HepG2 (cell line): ENCODE measurements around the gene PRELID1. TPM values are rescaled to one million over a fixed set of nuclear protein-coding genes. Genes with fewer than 3 reads are reported as not detected.

Experiments
- ASH2L ChIP-seq: fragments of 300-600, 200-600 bp; sonication (generic); IDR thresholded peaks from 2 replicates; pipeline ENCODE4 v1.7.0; 2017; ENCODE audit warnings: low read depth, mild to moderate bottlenecking, moderate library complexity, mixed read lengths, low read length; ENCODE audit not compliant: insufficient read length
- CENPT ChIP-seq: sonication (generic); formaldehyde crosslinking; IDR thresholded peaks from 2 replicates; pipeline ENCODE4 v1.8.0; 2022; ENCODE audit warnings: low read depth, mild to moderate bottlenecking, moderate library complexity, missing genetic modification reagents
- CHD4 ChIP-seq: fragments of 200-600 bp; sonication (generic); IDR thresholded peaks from 2 replicates; pipeline ENCODE4 v1.7.0; 2017; ENCODE audit warnings: mild to moderate bottlenecking, low read length, borderline replicate concordance
- ELF4 ChIP-seq: sonication (generic); formaldehyde crosslinking; IDR thresholded peaks from 2 replicates; pipeline ENCODE4 v1.5.0; 2020; ENCODE audit warnings: missing genetic modification reagents, mild to moderate bottlenecking, moderate library complexity, borderline replicate concordance
- GATA4 ChIP-seq: sonication (generic); IDR thresholded peaks from 2 replicates; pipeline ENCODE4 v1.6.1; 2016; ENCODE audit warnings: antibody characterized with exemption, low read depth, borderline replicate concordance
- HES4 ChIP-seq: sonication (generic); formaldehyde crosslinking; IDR thresholded peaks from 2 replicates; pipeline ENCODE4 v1.9.0; 2021; ENCODE audit warnings: mild to moderate bottlenecking, missing genetic modification reagents, borderline replicate concordance
- MIER2 ChIP-seq: IDR thresholded peaks from 2 replicates; pipeline ENCODE4 v1.6.1; 2016; ENCODE audit warnings: missing biosample characterization, missing genetic modification reagents
- RARG ChIP-seq: sonication (generic); formaldehyde crosslinking; IDR thresholded peaks from 2 replicates; pipeline ENCODE4 v1.4.0; 2020; ENCODE audit warnings: low read depth, mild to moderate bottlenecking, missing genetic modification reagents
- ZNF3 ChIP-seq: IDR thresholded peaks from 2 replicates; pipeline ENCODE4 v1.7.0; 2017; ENCODE audit warnings: inconsistent platforms
- ZNF589 ChIP-seq: sonication (generic); formaldehyde crosslinking; conservative IDR thresholded peaks from 2 replicates; pipeline ENCODE4 v1.8.0; 2022; ENCODE audit warnings: mild to moderate bottlenecking, moderate library complexity, missing genetic modification reagents
- ZNF652 ChIP-seq: IDR thresholded peaks from 2 replicates; pipeline ENCODE4 v1.6.1; 2016; ENCODE audit warnings: low read depth, borderline replicate concordance
- ZNF737 ChIP-seq: sonication (generic); formaldehyde crosslinking; IDR thresholded peaks from 2 replicates; pipeline ENCODE4 v1.5.0; 2020; ENCODE audit warnings: missing genetic modification reagents, mild to moderate bottlenecking, borderline replicate concordance
- ZNF773 ChIP-seq: sonication (generic); formaldehyde crosslinking; IDR thresholded peaks from 2 replicates; pipeline ENCODE4 v1.4.0; 2020; ENCODE audit warnings: missing genetic modification reagents, borderline replicate concordance
- polyA plus RNA-seq, 8 experiments: library from polyadenylated mRNA; depleted of rRNA in 3 of 8; stranded (reverse) in 7 of 8; unstranded in 1 of 8; fragments of >200 nt; fragmentation: Illumina TruSeq in 4 of 8; extraction: Trizol in 4 of 8; gene quantifications; 2 replicates each; pipeline versions ENCODE4 v1.2.1 to v1.2.3, GENCODE V29; 2011 to 2016; ENCODE audit warnings: low read depth in 4 of 8, missing spikeins in 1 of 8, mixed read lengths in 1 of 8; ENCODE audit not compliant: insufficient read depth in 1 of 8
- total RNA-seq, 5 experiments: library from RNA; depleted of rRNA; stranded (reverse); fragments of >200 nt; fragmentation: Illumina TruSeq; extraction: Trizol; gene quantifications; 2 replicates each; pipeline ENCODE4 v1.2.3, GENCODE V29; 2016; ENCODE audit warnings: low read depth in 1 of 5
- TF ChIP-seq, protein P1 (sequence below): sonication (generic); formaldehyde crosslinking; conservative IDR thresholded peaks from 2 replicates; pipeline ENCODE4 v1.8.0; 2022; ENCODE audit warnings: mild to moderate bottlenecking, moderate library complexity, missing genetic modification reagents
- TF ChIP-seq, protein P2 (sequence below): sonication (generic); formaldehyde crosslinking; IDR thresholded peaks from 2 replicates; pipeline ENCODE4 v1.4.0; 2020; ENCODE audit warnings: mild to moderate bottlenecking, missing genetic modification reagents
- TF ChIP-seq, protein P3 (sequence below), 2 experiments: fragments of 450-650 bp in 1 of 2; sonication (generic) in 1 of 2; formaldehyde crosslinking in 1 of 2; IDR thresholded peaks; 2 replicates each; pipeline versions ENCODE4 v1.6.1 to v1.8.0; 2016 to 2022; ENCODE audit warnings: antibody characterized with exemption in 1 of 2, mild to moderate bottlenecking in 1 of 2, missing genetic modification reagents in 1 of 2

PRELID1 gene
- total and polyA plus RNA-seq, 2 of the 13 experiments (the other 11 are each of a cell fraction or from before 2014, with no cell fraction given) = 250 to 271 TPM

DNA sequence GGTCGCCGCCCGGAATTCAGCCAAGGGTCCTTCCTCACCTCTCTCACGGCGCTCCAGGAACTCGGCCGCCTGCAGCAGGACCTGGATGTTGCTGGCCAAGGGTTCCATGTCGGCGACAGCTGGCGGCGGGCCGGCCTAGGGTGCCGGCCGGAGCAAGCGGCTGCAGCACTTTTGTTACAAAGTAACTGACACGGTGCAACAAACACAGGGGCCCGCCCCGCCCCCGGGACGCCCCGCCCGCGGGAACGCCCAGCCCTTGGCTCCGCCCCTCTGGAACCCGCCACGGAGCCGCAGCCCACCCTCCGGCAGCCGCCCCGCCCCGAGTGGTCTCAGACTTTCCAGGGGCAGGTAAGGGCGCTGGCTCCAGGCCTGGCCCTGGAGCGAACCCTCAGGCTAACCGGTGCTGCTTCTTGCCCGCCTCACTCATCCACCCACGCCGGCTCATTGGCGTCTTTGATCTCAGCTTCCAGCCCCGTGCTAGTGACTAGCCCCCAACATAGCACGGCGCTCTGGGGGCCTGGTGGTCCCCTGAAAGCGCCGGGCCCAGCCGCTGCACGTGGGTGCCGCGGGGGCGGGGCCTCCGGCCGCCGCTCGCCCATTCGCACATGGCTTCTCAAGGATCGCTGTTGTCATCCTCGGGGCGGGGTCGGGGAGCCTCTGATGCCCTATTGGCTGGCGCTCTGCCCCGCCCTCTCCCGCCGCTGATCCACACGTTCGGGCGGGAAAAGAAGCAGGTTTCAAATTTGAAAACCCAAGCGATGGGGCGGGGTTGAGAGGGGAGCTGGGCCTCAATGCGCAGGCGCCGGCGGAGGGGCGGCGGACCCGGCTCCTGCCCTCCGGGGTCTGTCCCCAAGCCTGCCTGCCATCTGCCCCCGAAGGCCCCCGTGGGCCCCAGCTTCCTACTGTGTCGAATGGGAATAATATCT, 8.4 kb downstream of the PRELID1 start, which contains the start of gene MXD3 (continued):
- TF ChIP-seq, protein P1, sequence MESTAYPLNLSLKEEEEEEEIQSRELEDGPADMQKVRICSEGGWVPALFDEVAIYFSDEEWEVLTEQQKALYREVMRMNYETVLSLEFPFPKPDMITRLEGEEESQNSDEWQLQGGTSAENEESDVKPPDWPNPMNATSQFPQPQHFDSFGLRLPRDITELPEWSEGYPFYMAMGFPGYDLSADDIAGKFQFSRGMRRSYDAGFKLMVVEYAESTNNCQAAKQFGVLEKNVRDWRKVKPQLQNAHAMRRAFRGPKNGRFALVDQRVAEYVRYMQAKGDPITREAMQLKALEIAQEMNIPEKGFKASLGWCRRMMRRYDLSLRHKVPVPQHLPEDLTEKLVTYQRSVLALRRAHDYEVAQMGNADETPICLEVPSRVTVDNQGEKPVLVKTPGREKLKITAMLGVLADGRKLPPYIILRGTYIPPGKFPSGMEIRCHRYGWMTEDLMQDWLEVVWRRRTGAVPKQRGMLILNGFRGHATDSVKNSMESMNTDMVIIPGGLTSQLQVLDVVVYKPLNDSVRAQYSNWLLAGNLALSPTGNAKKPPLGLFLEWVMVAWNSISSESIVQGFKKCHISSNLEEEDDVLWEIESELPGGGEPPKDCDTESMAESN (CRISPR knock-in tag) = peak; percentile 67; the same call in 1 of the 2 replicates
- TF ChIP-seq CENPT (CRISPR knock-in tag) (no peak), ZNF652 (CRISPR knock-in tag) (no peak), ASH2L (peak; percentile 72), MIER2 (CRISPR knock-in tag) (no peak), ZNF3 (CRISPR knock-in tag) (no peak), GATA4 (no peak), ELF4 (no peak), ZNF773 (CRISPR knock-in tag) (peak; percentile 40; the same call in 1 of the 2 replicates), ZNF589 (CRISPR knock-in tag) (0 out of 2 replicates have a peak, but pooled peaks have one; percentile 36), ZNF737 (CRISPR knock-in tag) (no peak), RARG (no peak), CHD4 (no peak), HES4 (CRISPR knock-in tag) (no peak)
- TF ChIP-seq, protein P2, sequence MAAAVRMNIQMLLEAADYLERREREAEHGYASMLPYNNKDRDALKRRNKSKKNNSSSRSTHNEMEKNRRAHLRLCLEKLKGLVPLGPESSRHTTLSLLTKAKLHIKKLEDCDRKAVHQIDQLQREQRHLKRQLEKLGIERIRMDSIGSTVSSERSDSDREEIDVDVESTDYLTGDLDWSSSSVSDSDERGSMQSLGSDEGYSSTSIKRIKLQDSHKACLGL (CRISPR knock-in tag) = peak; percentile 99; the same call in 1 of the 2 replicates
- TF ChIP-seq, protein P3, sequence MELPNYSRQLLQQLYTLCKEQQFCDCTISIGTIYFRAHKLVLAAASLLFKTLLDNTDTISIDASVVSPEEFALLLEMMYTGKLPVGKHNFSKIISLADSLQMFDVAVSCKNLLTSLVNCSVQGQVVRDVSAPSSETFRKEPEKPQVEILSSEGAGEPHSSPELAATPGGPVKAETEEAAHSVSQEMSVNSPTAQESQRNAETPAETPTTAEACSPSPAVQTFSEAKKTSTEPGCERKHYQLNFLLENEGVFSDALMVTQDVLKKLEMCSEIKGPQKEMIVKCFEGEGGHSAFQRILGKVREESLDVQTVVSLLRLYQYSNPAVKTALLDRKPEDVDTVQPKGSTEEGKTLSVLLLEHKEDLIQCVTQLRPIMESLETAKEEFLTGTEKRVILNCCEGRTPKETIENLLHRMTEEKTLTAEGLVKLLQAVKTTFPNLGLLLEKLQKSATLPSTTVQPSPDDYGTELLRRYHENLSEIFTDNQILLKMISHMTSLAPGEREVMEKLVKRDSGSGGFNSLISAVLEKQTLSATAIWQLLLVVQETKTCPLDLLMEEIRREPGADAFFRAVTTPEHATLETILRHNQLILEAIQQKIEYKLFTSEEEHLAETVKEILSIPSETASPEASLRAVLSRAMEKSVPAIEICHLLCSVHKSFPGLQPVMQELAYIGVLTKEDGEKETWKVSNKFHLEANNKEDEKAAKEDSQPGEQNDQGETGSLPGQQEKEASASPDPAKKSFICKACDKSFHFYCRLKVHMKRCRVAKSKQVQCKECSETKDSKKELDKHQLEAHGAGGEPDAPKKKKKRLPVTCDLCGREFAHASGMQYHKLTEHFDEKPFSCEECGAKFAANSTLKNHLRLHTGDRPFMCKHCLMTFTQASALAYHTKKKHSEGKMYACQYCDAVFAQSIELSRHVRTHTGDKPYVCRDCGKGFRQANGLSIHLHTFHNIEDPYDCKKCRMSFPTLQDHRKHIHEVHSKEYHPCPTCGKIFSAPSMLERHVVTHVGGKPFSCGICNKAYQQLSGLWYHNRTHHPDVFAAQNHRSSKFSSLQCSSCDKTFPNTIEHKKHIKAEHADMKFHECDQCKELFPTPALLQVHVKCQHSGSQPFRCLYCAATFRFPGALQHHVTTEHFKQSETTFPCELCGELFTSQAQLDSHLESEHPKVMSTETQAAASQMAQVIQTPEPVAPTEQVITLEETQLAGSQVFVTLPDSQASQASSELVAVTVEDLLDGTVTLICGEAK (IDR thresholded peaks at IDR 0.05) = no peak
- TF ChIP-seq, protein P3 (CRISPR knock-in tag; IDR thresholded peaks at IDR 0.05) = no peak
